Esophagus muscularis mucosa (tissue), 4 donors: ENCODE measurements around the gene SOD3. TPM values are rescaled to one million over a fixed set of nuclear protein-coding genes. Genes with fewer than 3 reads are reported as not detected.

Experiments
- DNase-seq: peaks from one replicate; pipeline ENCODE4 v3.0.0-alpha.2; 2017; ENCODE audit errors: extremely low spot score
- H3K27ac ChIP-seq, 4 donors: fragments of 200-600 bp; sonication (generic); replicated peaks in 1 of 4; 1 replicate in 3 of 4; 2 replicates in 1 of 4; pipeline ENCODE4 v1.5.1; 2016 to 2019; ENCODE audit warnings: mild to moderate bottlenecking in 1 of 4
- H3K27me3 ChIP-seq, 4 donors: fragments of 200-600 bp; sonication (generic); one replicate each; pipeline versions ENCODE4 v1.5.1 to v1.6.0; 2016 to 2019
- H3K36me3 ChIP-seq, 4 donors: fragments of 200-600 bp; sonication (generic); one replicate each; pipeline ENCODE4 v1.5.1; 2016 to 2019
- H3K4me1 ChIP-seq, 4 donors: fragments of 200-600 bp; sonication (generic); one replicate each; pipeline ENCODE4 v1.5.1; 2016 to 2019
- H3K4me3 ChIP-seq, 4 donors: fragments of 200-600 bp; sonication (generic); 1 replicate in 2 of 4; 2 replicates in 2 of 4; pipeline ENCODE4 v1.5.1; 2016 to 2019; ENCODE audit warnings: mild to moderate bottlenecking in 4 of 4, moderate library complexity in 1 of 4
- H3K9me3 ChIP-seq, 4 donors: fragments of 200-600 bp; sonication (generic); 1 replicate in 3 of 4; 2 replicates in 1 of 4; pipeline ENCODE4 v1.5.1; 2016 to 2019
- CTCF ChIP-seq, 3 experiments: fragments of 200-600 bp in 2 of 3; fragments of 450-650 bp in 1 of 3; sonication (generic) in 2 of 3; IDR thresholded peaks; one replicate each; pipeline ENCODE4 v1.5.1; 2017 to 2019; ENCODE audit warnings: antibody characterized with exemption in 3 of 3, mild to moderate bottlenecking in 2 of 3, moderate library complexity in 1 of 3
- EP300 ChIP-seq: sonication (generic); formaldehyde crosslinking; IDR thresholded peaks from one replicate; pipeline ENCODE4 v1.6.1; 2017; ENCODE audit warnings: antibody characterized with exemption
- POLR2A ChIP-seq: fragments of 450-650 bp; IDR thresholded peaks from one replicate; pipeline ENCODE4 v1.6.1; 2017; ENCODE audit warnings: antibody characterized with exemption, moderate library complexity, mild to moderate bottlenecking, low read depth
- POLR2AphosphoS5 ChIP-seq, 2 donors: sonication (generic); formaldehyde crosslinking; IDR thresholded peaks; one replicate each; pipeline ENCODE4 v1.6.1; 2017; ENCODE audit warnings: antibody characterized with exemption in 2 of 2
- WGBS: methylation state at CpG from one replicate; pipeline ENCODE4 v1.1.5; 2018; 5-methylcytosine and 5-hydroxymethylcytosine counted together
- intact Hi-C: fragments of 100-400 bp; cut with DNase I; formaldehyde crosslinking; loops from one replicate; pipeline ENCODE4 v1.15.1; 2023
- total RNA-seq, 4 donors: library from RNA; depleted of rRNA; stranded (reverse); fragments of >200 nt; gene quantifications; one replicate each; pipeline versions ENCODE4 v1.1.0 to v1.2.1, GENCODE V29; 2016

Gene SOD3
- total RNA-seq, 4 donors from 2014 or later, result 404 to 1,012 (median 570) TPM

DNA sequence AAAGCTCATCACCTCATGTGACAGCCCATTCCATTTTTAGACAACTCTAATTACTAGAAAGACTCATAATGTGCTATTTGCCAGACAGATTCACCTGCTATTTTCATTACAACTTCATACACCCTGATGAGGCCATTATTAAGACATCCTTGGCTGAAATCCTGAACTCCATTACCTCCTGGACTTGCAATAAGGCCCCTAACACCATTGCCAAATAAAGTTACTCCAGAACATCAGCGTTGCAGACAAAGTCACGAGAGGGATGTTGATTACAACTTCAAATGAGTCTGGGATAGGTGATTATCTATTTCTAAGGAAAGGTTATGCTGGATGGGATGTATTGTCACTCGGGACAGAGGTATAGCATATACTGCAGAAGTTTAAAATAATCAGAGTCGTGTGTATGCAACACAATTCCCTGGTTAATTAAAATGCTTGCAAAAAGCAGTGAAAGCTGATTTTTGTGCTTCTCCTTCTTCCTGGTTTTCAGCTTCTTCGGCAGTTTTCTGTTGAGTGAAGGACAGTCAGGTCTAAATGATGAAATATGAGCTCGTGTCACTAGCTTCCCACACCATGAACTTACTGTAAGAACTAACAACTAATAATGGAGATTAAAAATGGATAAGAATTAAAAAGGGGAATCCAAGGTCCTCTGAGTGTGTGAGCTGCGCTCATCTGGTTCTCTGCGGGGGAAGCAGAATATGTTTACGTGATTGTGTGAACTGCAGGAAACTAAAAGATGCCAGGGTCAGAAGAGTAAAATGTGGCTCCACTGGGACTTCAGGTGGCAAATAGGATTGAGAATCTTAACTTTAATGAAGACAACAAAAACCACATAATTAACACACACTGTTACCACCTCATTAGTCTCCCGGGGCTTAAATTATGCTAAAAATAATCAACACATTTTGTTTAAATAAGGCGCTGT lies 17.6 kb upstream of the SOD3 start:
- intact Hi-C loops, result loop anchor here (5.0 kb wide), 1 partner anchor 40 kb away; no protein-coding TSS in a partner anchor
- 41% methylated on average over 11 of the region's 11 CpGs for WGBS
- H3K9me3 ChIP-seq, result no peaks in the 10 kb centered on the region
- H3K4me1 ChIP-seq, result peaks cover 29 to 59% (median 56%) of the 10 kb centered on the region in 4 donors
- H3K27ac ChIP-seq, result peak overlapping the region; percentile 61 to 69 (median 65)
- no peaks in the 10 kb centered on the region for H3K36me3 ChIP-seq
- no peaks in the 10 kb centered on the region for H3K27me3 ChIP-seq
- H3K4me3 ChIP-seq, result no peak overlapping the region
- DNase-seq, result peak; percentile 80
- TF ChIP-seq EP300 (no peak), POLR2A (no peak), POLR2AphosphoS5 (IDR thresholded peaks at IDR 0.05) (no peak), CTCF (IDR thresholded peaks at IDR 0.05) (no peak)

- Histone ChIP-seq H3K27ac (peak overlapping the region; percentile 61 to 69 (median 65)), H3K36me3 (no peaks in the 10 kb centered on the region), H3K4me1 (peaks cover 29 to 62% (median 62%) of the 10 kb centered on the region in 4 donors), H3K9me3 (no peaks in the 10 kb centered on the region), H3K4me3 (no peak overlapping the region), H3K27me3 (no peaks in the 10 kb centered on the region)
- TF ChIP-seq POLR2AphosphoS5 (IDR thresholded peaks at IDR 0.05) (peak; percentile 49 to 85), EP300 (no peak)
- 41% methylated on average over 3 of the region's 3 CpGs for WGBS
- peak; percentile 92 for DNase-seq
- intact Hi-C loops, result loop anchor here (5.0 kb wide), 1 partner anchor 41 kb away; no protein-coding TSS in a partner anchor
Observed at GRCh38 chr4:24778464-24779225, 16.7 kb upstream of the SOD3 start.

- peaks cover 29 to 62% (median 62%) of the 10 kb centered on the region in 4 donors for H3K4me1 ChIP-seq
- intact Hi-C loops, result no loop called here
- H3K9me3 ChIP-seq, result no peaks in the 10 kb centered on the region
- no peaks in the 10 kb centered on the region for H3K36me3 ChIP-seq
- H3K27me3 ChIP-seq, result no peaks in the 10 kb centered on the region
- H3K4me3 ChIP-seq, result no peak overlapping the region
- TF ChIP-seq EP300 (peak; percentile 66), POLR2A (no peak), POLR2AphosphoS5 (IDR thresholded peaks at IDR 0.05) (peak; percentile 46 to 47), CTCF (IDR thresholded peaks at IDR 0.05) (no peak)
- 66% methylated on average over 2 of the region's 2 CpGs for WGBS
- peak; percentile 53 for DNase-seq
- peak overlapping the region; percentile 69 to 86 (median 79) for H3K27ac ChIP-seq
Observed at GRCh38 chr4:24780936-24781495, 14.4 kb upstream of the SOD3 start.

- Histone ChIP-seq H3K27me3 (no peaks in the 10 kb centered on the region), H3K9me3 (no peaks in the 10 kb centered on the region), H3K36me3 (no peaks in the 10 kb centered on the region), H3K4me3 (no peak overlapping the region), H3K27ac (peak overlapping the region; percentile 69 to 86 (median 79)), H3K4me1 (peaks cover 29 to 62% (median 59%) of the 10 kb centered on the region in 4 donors)
- DNase-seq, result peak; percentile 66
- intact Hi-C loops, result no loop called here
- peak; percentile 77 to 79 for TF ChIP-seq POLR2AphosphoS5 (IDR thresholded peaks at IDR 0.05)
- no peak for TF ChIP-seq CTCF (IDR thresholded peaks at IDR 0.05)
- peak; percentile 90 for TF ChIP-seq EP300
- WGBS, result 33% methylated on average over 6 of the region's 6 CpGs
Observed at GRCh38 chr4:24781999-24782745, 13.2 kb upstream of the SOD3 start.
